ENCODE measurements around the gene PIK3R6.

PIK3R6 gene

DNA sequence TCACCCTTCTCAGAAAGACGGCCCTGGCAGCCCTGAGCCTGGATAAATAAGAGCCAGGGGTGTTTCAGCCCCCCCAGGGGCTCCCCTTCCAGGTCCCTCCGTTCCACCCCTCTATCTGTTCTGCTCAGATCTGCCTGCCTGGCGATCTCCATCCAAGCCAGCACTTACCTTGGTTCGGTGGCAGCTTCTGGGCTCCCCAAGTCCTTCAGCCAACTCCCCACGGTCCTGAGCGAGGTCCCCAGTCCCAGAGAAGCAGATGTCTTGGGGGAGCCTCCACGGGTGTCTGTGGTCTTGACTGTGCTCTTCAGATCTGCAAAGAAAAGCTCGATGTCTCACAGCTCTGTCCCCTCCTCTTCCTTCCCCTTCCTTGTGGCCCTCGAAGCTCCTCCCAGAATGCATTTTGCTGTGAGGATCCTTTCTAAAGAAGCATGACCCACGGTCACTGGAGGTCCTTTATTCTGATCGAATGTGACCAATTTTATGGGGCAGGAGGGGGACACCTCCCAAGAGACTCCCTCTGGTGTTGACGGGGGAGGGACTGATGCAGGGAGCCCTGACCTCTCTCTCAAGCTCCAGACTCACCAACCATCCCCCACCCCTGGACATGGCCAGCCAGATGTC lies at the start of gene PIK3R6:
PIK3R6 (minus strand) TSS at position 314 of the 621 bp plus-strand sequence. CDS start 17,880 bp downstream, outside the sequence.
- Histone ChIP-seq H3K4me3 (ENCODE audit: low read depth, low read length) (no peak within 1 kb of the TSS), H3K9me3 (ENCODE audit: control insufficient read depth, insufficient read depth, low read depth, low read length) (no peaks in the 10 kb centered on the region), H3K27ac (ENCODE audit: low read depth, low read length) (no peak within 1 kb of the TSS), H3K36me3 (ENCODE audit: control insufficient read depth, insufficient read depth, low read length) (no peaks in the 10 kb centered on the region), H3K9ac (ENCODE audit: low read length) (no peak within 1 kb of the TSS), H3K4me1 (ENCODE audit: control insufficient read depth, insufficient read depth, low read length) (no peaks in the 10 kb centered on the region), H3K27me3 (ENCODE audit: control insufficient read depth, insufficient read depth, low read length) (no peaks in the 10 kb centered on the region)

DNA sequence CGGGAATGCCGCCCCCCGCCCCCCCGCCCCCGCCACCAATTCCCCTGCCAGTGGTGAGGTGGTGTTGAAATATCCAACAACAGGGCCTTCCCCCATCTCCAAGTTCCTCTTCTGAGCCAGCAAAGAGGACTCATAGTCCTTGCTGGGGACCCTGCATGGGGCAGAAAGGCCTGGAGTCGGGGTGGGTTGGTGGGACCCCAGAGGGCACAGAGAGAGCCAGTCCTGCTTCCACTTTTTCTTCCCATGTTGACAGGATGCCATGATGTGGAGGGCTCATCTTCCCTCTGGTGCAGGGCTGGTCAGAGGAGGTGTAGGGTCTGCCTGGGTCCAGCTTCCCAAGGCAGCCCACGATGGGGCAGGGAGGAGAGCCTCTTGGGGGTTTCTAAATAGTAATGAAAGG lies 49.0 kb upstream of the PIK3R6 start:
- Histone ChIP-seq H3K27ac (ENCODE audit: low read depth, low read length) (no peak overlapping the region), H3K27me3 (ENCODE audit: control insufficient read depth, insufficient read depth, low read length) (no peaks in the 10 kb centered on the region), H3K36me3 (ENCODE audit: control insufficient read depth, insufficient read depth, low read length) (no peaks in the 10 kb centered on the region), H3K4me3 (ENCODE audit: low read depth, low read length) (no peak overlapping the region), H3K9ac (ENCODE audit: low read length) (no peak overlapping the region), H3K4me1 (ENCODE audit: control insufficient read depth, insufficient read depth, low read length) (peaks cover 7% of the 10 kb centered on the region; the same call in 1 of the 2 replicates), H3K9me3 (ENCODE audit: control insufficient read depth, insufficient read depth, low read depth, low read length) (no peaks in the 10 kb centered on the region; the same call in 1 of the 2 replicates)

DNA sequence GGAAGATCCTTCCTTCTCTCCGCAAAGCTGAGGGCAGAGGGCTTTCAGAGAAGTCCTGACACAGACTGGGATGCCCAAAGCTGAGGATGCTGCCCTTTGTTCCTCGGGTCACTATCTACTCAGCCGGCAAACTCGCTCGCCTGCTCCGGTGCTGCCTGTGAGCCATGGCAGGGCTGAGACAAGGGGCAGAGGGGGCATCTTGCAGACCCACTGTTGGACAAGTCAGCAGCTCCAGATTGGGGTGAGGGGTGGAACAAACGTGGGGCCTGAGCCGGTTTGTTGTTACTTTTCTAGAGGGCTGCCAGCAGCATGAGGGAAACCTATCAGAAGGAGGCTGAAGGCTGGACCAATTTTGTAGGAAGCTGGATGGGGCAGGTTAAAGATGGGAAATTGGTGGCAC lies 47.1 kb upstream of the PIK3R6 start:
- Histone ChIP-seq H3K4me3 (ENCODE audit: low read depth, low read length) (no peak overlapping the region), H3K27me3 (ENCODE audit: control insufficient read depth, insufficient read depth, low read length) (no peaks in the 10 kb centered on the region), H3K9me3 (ENCODE audit: control insufficient read depth, insufficient read depth, low read depth, low read length) (no peaks in the 10 kb centered on the region; the same call in 1 of the 2 replicates), H3K4me1 (ENCODE audit: control insufficient read depth, insufficient read depth, low read length) (peaks cover 7% of the 10 kb centered on the region; the same call in 1 of the 2 replicates), H3K9ac (ENCODE audit: low read length) (no peak overlapping the region), H3K27ac (ENCODE audit: low read depth, low read length) (no peak overlapping the region), H3K36me3 (ENCODE audit: control insufficient read depth, insufficient read depth, low read length) (no peaks in the 10 kb centered on the region)

DNA sequence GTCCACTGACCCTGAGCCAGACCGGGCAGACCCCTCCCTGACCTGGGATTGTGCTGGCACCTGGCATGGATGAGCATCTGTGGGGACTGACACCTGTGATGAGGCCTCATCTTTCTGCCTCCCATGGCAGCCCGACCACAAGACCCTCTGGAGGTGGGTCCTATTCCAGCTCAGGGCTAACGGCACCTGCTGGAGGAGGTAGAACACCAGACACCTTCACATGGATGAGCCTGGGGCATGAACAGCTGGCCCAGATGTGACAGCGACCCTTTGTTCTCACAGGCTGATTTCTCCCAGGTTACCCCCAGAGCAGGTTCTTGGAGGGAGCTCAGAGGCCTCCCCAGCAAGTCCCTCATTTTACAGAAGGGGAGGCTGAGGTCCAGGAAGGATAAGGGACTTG lies 46.4 kb upstream of the PIK3R6 start:
- H3K4me1 ChIP-seq (ENCODE audit: control insufficient read depth, insufficient read depth, low read length), result peaks cover 7% of the 10 kb centered on the region; the same call in 1 of the 2 replicates
- H3K36me3 ChIP-seq (ENCODE audit: control insufficient read depth, insufficient read depth, low read length), result no peaks in the 10 kb centered on the region
- no peak overlapping the region for H3K27ac ChIP-seq (ENCODE audit: low read depth, low read length)
- no peaks in the 10 kb centered on the region for H3K27me3 ChIP-seq (ENCODE audit: control insufficient read depth, insufficient read depth, low read length)
- no peaks in the 10 kb centered on the region; the same call in 1 of the 2 replicates for H3K9me3 ChIP-seq (ENCODE audit: control insufficient read depth, insufficient read depth, low read depth, low read length)
- H3K4me3 ChIP-seq (ENCODE audit: low read depth, low read length), result no peak overlapping the region
- no peak overlapping the region for H3K9ac ChIP-seq (ENCODE audit: low read length)

DNA sequence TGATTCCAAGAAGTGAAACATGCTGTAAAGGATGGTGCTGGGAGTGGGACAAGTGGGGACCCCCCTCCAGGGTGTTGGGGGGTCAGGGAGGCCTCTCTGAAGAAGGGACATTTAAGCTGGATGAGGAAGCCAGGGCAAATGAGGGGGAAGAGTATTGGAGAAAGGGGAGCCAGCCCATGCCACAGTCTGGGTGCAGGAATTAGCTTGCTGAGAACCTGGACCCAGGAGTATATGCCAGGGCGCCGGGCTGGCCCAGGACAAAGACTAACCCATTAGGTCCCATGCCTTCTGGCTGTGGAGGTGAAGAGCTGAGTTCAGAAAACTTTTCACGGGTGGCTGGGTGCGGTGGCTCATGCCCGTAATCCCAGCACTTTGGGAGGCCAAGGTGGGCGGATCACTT lies 45.6 kb upstream of the PIK3R6 start:
- Histone ChIP-seq H3K9ac (ENCODE audit: low read length) (no peak overlapping the region), H3K4me3 (ENCODE audit: low read depth, low read length) (no peak overlapping the region), H3K27ac (ENCODE audit: low read depth, low read length) (no peak overlapping the region), H3K36me3 (ENCODE audit: control insufficient read depth, insufficient read depth, low read length) (no peaks in the 10 kb centered on the region), H3K27me3 (ENCODE audit: control insufficient read depth, insufficient read depth, low read length) (no peaks in the 10 kb centered on the region), H3K9me3 (ENCODE audit: control insufficient read depth, insufficient read depth, low read depth, low read length) (no peaks in the 10 kb centered on the region; the same call in 1 of the 2 replicates), H3K4me1 (ENCODE audit: control insufficient read depth, insufficient read depth, low read length) (peaks cover 7% of the 10 kb centered on the region; the same call in 1 of the 2 replicates)

GRCh38 chr17:8912084-8912981 lies 44.9 kb upstream of the PIK3R6 start:
- Histone ChIP-seq H3K27me3 (ENCODE audit: control insufficient read depth, insufficient read depth, low read length) (no peaks in the 10 kb centered on the region), H3K9me3 (ENCODE audit: control insufficient read depth, insufficient read depth, low read depth, low read length) (no peaks in the 10 kb centered on the region), H3K27ac (ENCODE audit: low read depth, low read length) (no peak overlapping the region), H3K9ac (ENCODE audit: low read length) (no peak overlapping the region), H3K4me3 (ENCODE audit: low read depth, low read length) (no peak overlapping the region), H3K36me3 (ENCODE audit: control insufficient read depth, insufficient read depth, low read length) (no peaks in the 10 kb centered on the region), H3K4me1 (ENCODE audit: control insufficient read depth, insufficient read depth, low read length) (peaks cover 7% of the 10 kb centered on the region; the same call in 1 of the 2 replicates)

- no peaks in the 10 kb centered on the region for H3K27me3 ChIP-seq (ENCODE audit: control insufficient read depth, insufficient read depth, low read length)
- H3K9me3 ChIP-seq (ENCODE audit: control insufficient read depth, insufficient read depth, low read depth, low read length), result no peaks in the 10 kb centered on the region
- H3K36me3 ChIP-seq (ENCODE audit: control insufficient read depth, insufficient read depth, low read length), result no peaks in the 10 kb centered on the region
- peaks cover 7% of the 10 kb centered on the region; the same call in 1 of the 2 replicates for H3K4me1 ChIP-seq (ENCODE audit: control insufficient read depth, insufficient read depth, low read length)
- no peak overlapping the region for H3K27ac ChIP-seq (ENCODE audit: low read depth, low read length)
- no peak overlapping the region for H3K4me3 ChIP-seq (ENCODE audit: low read depth, low read length)
- no peak overlapping the region for H3K9ac ChIP-seq (ENCODE audit: low read length)
These were observed 43.6 kb upstream of the PIK3R6 start for GRCh38 chr17:8910969-8911604.

DNA sequence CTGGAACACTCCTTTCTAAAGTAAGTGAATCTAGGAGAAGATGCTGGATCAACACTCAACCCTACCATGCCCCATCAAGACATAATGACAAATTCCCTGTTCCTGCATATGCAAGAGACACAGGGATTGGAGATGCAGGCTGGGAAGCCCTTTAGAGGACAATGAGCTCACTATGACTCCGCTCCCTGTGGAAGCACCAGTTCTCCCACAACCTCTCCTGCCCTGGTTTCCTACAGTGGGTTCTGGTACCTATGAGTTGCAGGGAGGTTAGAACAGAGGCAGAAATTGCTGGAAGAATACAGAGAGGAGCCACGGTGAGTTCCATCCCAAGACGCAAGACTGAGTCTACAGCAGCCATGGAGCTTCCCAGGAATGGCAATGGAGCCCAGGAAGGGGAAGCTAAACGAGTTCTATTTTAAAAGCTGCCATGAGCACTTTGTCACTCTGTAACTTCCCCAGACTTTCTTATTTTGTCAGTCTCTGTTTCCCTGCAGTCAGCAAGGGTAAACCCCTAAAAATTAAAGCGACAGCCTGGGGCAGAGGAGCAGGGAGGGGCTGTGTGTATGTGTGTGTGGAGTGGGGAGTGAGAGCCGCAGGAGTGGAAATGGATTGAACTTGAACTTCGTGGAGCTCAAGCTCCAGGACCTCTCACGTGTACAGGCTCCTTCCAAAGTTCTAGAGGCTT lies 42.3 kb upstream of the PIK3R6 start:
- no peaks in the 10 kb centered on the region for H3K27me3 ChIP-seq (ENCODE audit: control insufficient read depth, insufficient read depth, low read length)
- H3K27ac ChIP-seq (ENCODE audit: low read depth, low read length), result no peak overlapping the region
- no peaks in the 10 kb centered on the region for H3K4me1 ChIP-seq (ENCODE audit: control insufficient read depth, insufficient read depth, low read length)
- no peaks in the 10 kb centered on the region for H3K36me3 ChIP-seq (ENCODE audit: control insufficient read depth, insufficient read depth, low read length)
- no peak overlapping the region for H3K9ac ChIP-seq (ENCODE audit: low read length)
- no peak overlapping the region for H3K4me3 ChIP-seq (ENCODE audit: low read depth, low read length)
- no peaks in the 10 kb centered on the region for H3K9me3 ChIP-seq (ENCODE audit: control insufficient read depth, insufficient read depth, low read depth, low read length)

- no peak overlapping the region for H3K4me3 ChIP-seq (ENCODE audit: low read depth, low read length)
- H3K36me3 ChIP-seq (ENCODE audit: control insufficient read depth, insufficient read depth, low read length), result no peaks in the 10 kb centered on the region
- no peak overlapping the region for H3K27ac ChIP-seq (ENCODE audit: low read depth, low read length)
- H3K27me3 ChIP-seq (ENCODE audit: control insufficient read depth, insufficient read depth, low read length), result no peaks in the 10 kb centered on the region
- H3K4me1 ChIP-seq (ENCODE audit: control insufficient read depth, insufficient read depth, low read length), result peaks cover 13% of the 10 kb centered on the region
- H3K9ac ChIP-seq (ENCODE audit: low read length), result no peak overlapping the region
- no peaks in the 10 kb centered on the region for H3K9me3 ChIP-seq (ENCODE audit: control insufficient read depth, insufficient read depth, low read depth, low read length)
These were observed 37.9 kb upstream of the PIK3R6 start for GRCh38 chr17:8905331-8905730.

- Histone ChIP-seq H3K36me3 (ENCODE audit: control insufficient read depth, insufficient read depth, low read length) (no peaks in the 10 kb centered on the region), H3K4me1 (ENCODE audit: control insufficient read depth, insufficient read depth, low read length) (peaks cover 15% of the 10 kb centered on the region), H3K9me3 (ENCODE audit: control insufficient read depth, insufficient read depth, low read depth, low read length) (no peaks in the 10 kb centered on the region), H3K27ac (ENCODE audit: low read depth, low read length) (no peak overlapping the region), H3K4me3 (ENCODE audit: low read depth, low read length) (no peak overlapping the region), H3K27me3 (ENCODE audit: control insufficient read depth, insufficient read depth, low read length) (no peaks in the 10 kb centered on the region), H3K9ac (ENCODE audit: low read length) (no peak overlapping the region)
These were observed 37.2 kb upstream of the PIK3R6 start for GRCh38 chr17:8904686-8905085.
